Uterus (tissue), 2 donors: ENCODE results near the gene SCUBE1.

Experiments used
- CTCF ChIP-seq, 4 experiments: fragments of 200-600 bp in 2 of 4; fragments of 450-650 bp in 2 of 4; sonication (generic) in 2 of 4; IDR thresholded peaks; one replicate each; pipeline ENCODE4 v1.5.1; 2016 to 2019; ENCODE audit warnings: antibody characterized with exemption in 4 of 4, mild to moderate bottlenecking in 2 of 4, moderate library complexity in 1 of 4
- POLR2A ChIP-seq, 2 donors: fragments of 450-650 bp; IDR thresholded peaks; one replicate each; pipeline ENCODE4 v1.6.1; 2016; ENCODE audit warnings: antibody characterized with exemption in 2 of 2, mild to moderate bottlenecking in 1 of 2, moderate library complexity in 1 of 2

- TF ChIP-seq CTCF (IDR thresholded peaks at IDR 0.05) (no peak), POLR2A (IDR thresholded peaks at IDR 0.05) (no peak)
Observed at GRCh38 chr22:43302531-43303041, 40.6 kb downstream of the SCUBE1 start.
